Measurements from ENCODE around the gene ARFGEF3. TPM values are rescaled to one million over a fixed set of nuclear protein-coding genes. Genes with fewer than 3 reads are reported as not detected.

ARFGEF3 gene
- total RNA-seq, 1 donor from 2014 or later: 1.8 TPM

- H3K36me3 ChIP-seq: no peaks in the 10 kb centered on the region
- no peak overlapping the region for H3K27ac ChIP-seq
- H3K4me3 ChIP-seq: no peak overlapping the region
- H3K4me1 ChIP-seq: no peaks in the 10 kb centered on the region
- DNase-seq (ENCODE audit: low spot score in 2 of 2): no peak
- no peak for TF ChIP-seq CTCF (IDR thresholded peaks at IDR 0.05)
- intact Hi-C loops (cut with DNase I): no loop called here
- no peaks in the 10 kb centered on the region for H3K9me3 ChIP-seq
- H3K27me3 ChIP-seq: no peaks in the 10 kb centered on the region
Measured at GRCh38 chr6:138188278-138188941, 26.7 kb downstream of the ARFGEF3 start.

DNA sequence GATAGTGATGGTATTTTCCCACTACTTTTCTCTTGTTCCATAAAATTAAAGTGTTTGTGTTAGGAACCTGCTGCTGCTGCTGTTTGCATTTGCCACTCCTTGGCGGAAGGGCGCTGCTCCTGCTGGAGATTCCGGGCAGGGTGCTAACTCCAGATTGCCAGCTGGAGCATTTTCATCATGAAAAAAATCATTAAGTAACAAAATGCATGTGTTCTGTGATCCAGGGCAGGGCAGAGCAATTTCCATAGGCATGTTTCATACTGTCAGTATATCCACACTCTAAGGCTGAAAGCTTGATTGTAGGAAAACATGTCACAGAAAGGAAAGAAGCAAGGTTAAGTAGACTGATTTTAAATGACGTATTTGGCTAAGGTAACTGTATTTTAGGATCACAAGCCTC is 32.5 kb downstream of the ARFGEF3 start:
- no peaks in the 10 kb centered on the region for H3K36me3 ChIP-seq
- no peaks in the 10 kb centered on the region for H3K9me3 ChIP-seq
- no peaks in the 10 kb centered on the region for H3K4me1 ChIP-seq
- no peak overlapping the region for H3K4me3 ChIP-seq
- H3K27me3 ChIP-seq: no peaks in the 10 kb centered on the region
- intact Hi-C loops (cut with DNase I): no loop called here
- no peak for DNase-seq (ENCODE audit: low spot score in 2 of 2)
- TF ChIP-seq CTCF (IDR thresholded peaks at IDR 0.05): no peak
- no peak overlapping the region for H3K27ac ChIP-seq

- H3K27me3 ChIP-seq: no peaks in the 10 kb centered on the region
- H3K4me3 ChIP-seq: no peak overlapping the region
- H3K4me1 ChIP-seq: no peaks in the 10 kb centered on the region
- H3K36me3 ChIP-seq: no peaks in the 10 kb centered on the region
- no peak for DNase-seq (ENCODE audit: low spot score in 2 of 2)
- no peaks in the 10 kb centered on the region for H3K9me3 ChIP-seq
- H3K27ac ChIP-seq: no peak overlapping the region
- TF ChIP-seq CTCF (IDR thresholded peaks at IDR 0.05): no peak
- intact Hi-C loops (cut with DNase I): no loop called here
Measured at GRCh38 chr6:138196122-138196738, 34.5 kb downstream of the ARFGEF3 start.

DNA sequence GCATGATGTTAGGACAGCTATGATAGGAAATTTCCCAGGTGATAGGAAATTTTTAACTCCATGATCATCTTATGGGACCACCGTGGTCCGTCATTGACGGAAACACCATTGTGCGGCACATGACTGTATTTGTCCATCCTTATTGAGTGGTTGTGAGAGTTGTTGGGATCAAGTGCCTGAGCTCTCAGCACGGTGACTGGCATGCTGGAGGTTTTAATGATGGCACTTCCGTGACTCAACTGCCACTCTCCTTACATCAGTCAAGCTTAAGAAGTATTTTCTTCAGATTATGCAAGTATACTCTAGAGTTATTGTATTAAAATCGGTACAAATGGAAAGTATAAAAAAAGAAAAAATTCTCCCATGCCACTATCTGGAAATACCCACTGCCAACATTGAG is 35.8 kb downstream of the ARFGEF3 start:
- H3K27ac ChIP-seq: no peak overlapping the region
- no peaks in the 10 kb centered on the region for H3K4me1 ChIP-seq
- TF ChIP-seq CTCF (IDR thresholded peaks at IDR 0.05): no peak
- no peaks in the 10 kb centered on the region for H3K27me3 ChIP-seq
- H3K36me3 ChIP-seq: no peaks in the 10 kb centered on the region
- no peaks in the 10 kb centered on the region for H3K9me3 ChIP-seq
- intact Hi-C loops (cut with DNase I): no loop called here
- no peak for DNase-seq (ENCODE audit: low spot score in 2 of 2)
- H3K4me3 ChIP-seq: no peak overlapping the region

GRCh38 chr6:138198430-138199091 is 36.8 kb downstream of the ARFGEF3 start:
- H3K4me1 ChIP-seq: no peaks in the 10 kb centered on the region
- no peaks in the 10 kb centered on the region for H3K36me3 ChIP-seq
- intact Hi-C loops (cut with DNase I): no loop called here

More at GRCh38 chr6:138198430-138199091, 36.8 kb downstream of the ARFGEF3 start:
- H3K27me3 ChIP-seq: no peaks in the 10 kb centered on the region
- H3K27ac ChIP-seq: no peak overlapping the region
- no peak overlapping the region for H3K4me3 ChIP-seq
- no peak for TF ChIP-seq CTCF (IDR thresholded peaks at IDR 0.05)
- no peak for DNase-seq (ENCODE audit: low spot score in 2 of 2)
- no peaks in the 10 kb centered on the region for H3K9me3 ChIP-seq

Data from ascending aorta (tissue), 2 donors.